Camera-type eye (tissue), 1 donor: ENCODE results near the gene HMX3. TPM values are rescaled to one million over a fixed set of nuclear protein-coding genes. Genes with fewer than 3 reads are reported as not detected.

Experiments
- total RNA-seq: library from RNA; depleted of rRNA; stranded (reverse); fragments of >200 nt; gene quantifications from one replicate; pipeline ENCODE4 v1.2.3, GENCODE V29; 2014

Gene HMX3
- total RNA-seq: 1.1 TPM

GRCh38 chr10:123135415-123136141, at the start of gene HMX3:
HMX3 (plus strand) TSS chr10:123135970; CDS start chr10:123136051, 81 bp downstream.

GRCh38 chr10:123147635-123148413, 12.1 kb downstream of the HMX3 start, which contains the start of gene HMX2:
HMX2 (plus strand) TSS chr10:123148136; CDS start chr10:123148379, 243 bp downstream.

GRCh38 chr10:123154092-123154710, 18.4 kb downstream of the HMX3 start, which contains the start of gene BUB3:
BUB3 (plus strand) TSS chr10:123154402; CDS start chr10:123154918, 516 bp downstream.

Other genes starting within 250 kb of the HMX3 start
- not detected for gene FAM24A, start 225.4 kb upstream of the HMX3 start, total RNA-seq
- 16.5 TPM for gene C10orf88, start 181.7 kb upstream of the HMX3 start, total RNA-seq
- gene PSTK, start 155.6 kb upstream of the HMX3 start, total RNA-seq: 8.1 TPM
- gene IKZF5, start 127.2 kb upstream of the HMX3 start, total RNA-seq: 21.4 TPM
- gene ACADSB, start 127.0 kb upstream of the HMX3 start, total RNA-seq: 28.0 TPM
- not detected for gene HMX2, start 12.2 kb downstream of the HMX3 start, total RNA-seq
- gene BUB3, start 18.4 kb downstream of the HMX3 start, total RNA-seq: 130 TPM